ENCODE measurements around the gene MBNL1. TPM values are rescaled to one million over a fixed set of nuclear protein-coding genes. Genes with fewer than 3 reads are reported as not detected.

MBNL1 gene
- total RNA-seq, 5 donors from 2014 or later (not counting 1 experiment from before 2014, with no cell fraction given): 408 to 705 (median 423) TPM

DNA sequence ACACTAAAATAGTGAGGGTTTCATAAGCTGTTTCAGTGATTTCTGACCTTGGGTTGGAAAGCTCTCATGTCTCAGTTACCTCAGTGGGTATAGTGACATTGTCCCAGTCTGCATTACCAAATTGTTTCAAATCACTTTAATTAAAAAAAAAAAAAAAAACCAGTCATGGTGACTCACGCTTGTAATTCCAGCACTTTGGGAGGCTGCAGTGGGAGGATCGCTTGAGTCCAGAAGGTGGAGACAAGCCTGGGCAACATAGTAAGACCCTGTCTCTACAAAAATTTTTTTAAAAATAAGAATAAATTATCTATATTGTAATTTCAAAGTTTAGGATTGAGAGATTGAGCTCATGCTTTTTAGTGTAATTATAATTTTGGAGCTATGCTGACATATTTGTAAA is 78.0 kb downstream of the MBNL1 start:
- Histone ChIP-seq H3K27me3 (replicated peaks in 1 of 2; ENCODE audit: control insufficient read depth in 2 of 2, extremely low read depth in 1 of 2, insufficient read depth in 2 of 2, low read length in 1 of 2) (no peaks in the 10 kb centered on the region), H3K27ac (ENCODE audit: low read length) (no peak overlapping the region), H3K4me3 (ENCODE audit: control insufficient read depth in 1 of 2, extremely low read depth in 1 of 2, low read length in 1 of 2) (no peak overlapping the region), H3K36me3 (ENCODE audit: control insufficient read depth in 2 of 2, extremely low read depth in 1 of 2, insufficient read depth in 1 of 2, low read length in 1 of 2) (peaks cover 0 to 41% of the 10 kb centered on the region in 2 donors), H3K9me3 (no peaks in the 10 kb centered on the region), H3K4me1 (ENCODE audit: control insufficient read depth in 1 of 2, extremely low read depth in 1 of 2, insufficient read depth in 2 of 2, low read length in 2 of 2) (peaks cover 0 to 3% of the 10 kb centered on the region in 2 experiments)
- Mint-ChIP-seq H3K27ac (no peak overlapping the region), H3K27me3 (no peaks in the 10 kb centered on the region), H3K4me1 (peaks cover 38 to 51% (median 47%) of the 10 kb centered on the region in 3 donors), H3K9me3 (no peaks in the 10 kb centered on the region), H3K36me3 (peaks cover 37% of the 10 kb centered on the region), H3K4me3 (no peak overlapping the region)
- ATAC-seq (replicated peaks in 1 of 4) (no peak), DNase-seq (no peak)
- ChIA-PET POLR2A (interaction anchor here (0.5 to 1.2 kb wide), 7 partner anchors 12 to 188 kb away, joined by 3 to 11 read pairs (median 4); no protein-coding TSS in a partner anchor), CTCF (interaction anchor here (0.5 to 1.0 kb wide), 5 partner anchors 10 to 1254 kb away, joined by 3 to 6 read pairs (median 4); no protein-coding TSS in a partner anchor)
- no CpG with 5 or more reads among the region's 2 CpGs for WGBS (ENCODE audit: insufficient coverage)

DNA sequence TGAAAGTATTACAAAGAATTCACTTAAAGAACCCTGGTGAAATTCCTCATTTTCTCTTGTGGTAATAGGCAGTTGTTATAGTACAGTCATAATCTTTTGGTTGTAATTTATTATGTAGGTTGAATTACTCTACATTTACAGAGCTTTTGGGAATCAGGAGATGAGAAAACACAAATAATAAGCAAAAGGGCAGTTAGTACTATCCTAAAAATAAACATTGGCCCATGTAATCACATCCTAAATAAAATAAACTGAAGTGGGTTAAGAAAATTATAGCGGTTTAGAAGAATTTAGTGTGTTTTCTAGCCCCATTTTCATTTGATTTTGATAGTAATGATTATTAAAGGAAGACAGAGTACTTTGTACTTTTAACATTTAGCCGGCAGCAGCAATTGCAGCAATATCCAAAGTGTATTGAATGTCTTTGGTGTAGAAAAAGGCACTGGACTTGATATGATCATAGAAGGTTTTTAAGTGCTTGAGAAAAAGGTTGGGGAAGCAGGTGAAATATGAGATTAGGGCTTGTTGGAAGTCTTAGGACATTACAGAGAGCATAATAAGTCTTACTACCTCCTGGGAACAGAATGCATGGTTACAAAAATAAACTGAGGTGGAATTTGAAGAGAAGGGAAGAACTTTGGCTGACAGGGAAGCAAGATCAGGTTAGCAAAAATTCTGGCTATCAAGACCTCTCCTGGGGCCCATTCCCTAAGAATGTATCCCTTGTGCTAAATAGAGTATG is 79.9 kb downstream of the MBNL1 start:
- peaks cover 0 to 3% of the 10 kb centered on the region in 2 experiments for H3K4me1 ChIP-seq (ENCODE audit: control insufficient read depth in 1 of 2, extremely low read depth in 1 of 2, insufficient read depth in 2 of 2, low read length in 2 of 2)

DNA sequence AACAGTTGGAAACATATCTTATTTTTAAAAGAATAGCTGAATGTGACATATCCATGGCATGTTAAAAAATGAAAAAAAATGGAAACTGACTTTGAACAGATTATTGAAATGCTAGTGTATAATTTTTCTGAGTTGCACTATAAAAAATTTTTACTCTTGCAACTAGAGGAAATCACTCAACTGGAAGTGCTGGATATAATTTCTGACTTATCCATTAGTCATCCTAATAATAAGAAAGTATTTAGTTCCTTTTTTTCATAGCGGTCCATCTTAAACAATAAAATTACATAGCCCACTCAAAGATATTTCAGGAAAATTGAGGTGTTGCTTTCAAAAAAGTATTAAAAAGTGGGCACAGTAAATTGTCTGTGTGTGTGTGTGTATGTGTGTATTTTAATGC is 80.7 kb downstream of the MBNL1 start:
- no peak overlapping the region for H3K4me3 Mint-ChIP-seq
- ATAC-seq (replicated peaks in 1 of 4) (no peak), DNase-seq (no peak)
- H3K36me3 Mint-ChIP-seq: peaks cover 30% of the 10 kb centered on the region
- no peak overlapping the region for H3K27ac Mint-ChIP-seq
- H3K9me3 Mint-ChIP-seq: no peaks in the 10 kb centered on the region
- no peaks in the 10 kb centered on the region for H3K27me3 ChIP-seq (replicated peaks in 1 of 2; ENCODE audit: control insufficient read depth in 2 of 2, extremely low read depth in 1 of 2, insufficient read depth in 2 of 2, low read length in 1 of 2)
- peaks cover 0 to 29% of the 10 kb centered on the region in 2 donors for H3K36me3 ChIP-seq (ENCODE audit: control insufficient read depth in 2 of 2, extremely low read depth in 1 of 2, insufficient read depth in 1 of 2, low read length in 1 of 2)
- H3K27ac ChIP-seq (ENCODE audit: low read length): peak overlapping the region; percentile 16
- H3K9me3 ChIP-seq: no peaks in the 10 kb centered on the region
- POLR2A ChIA-PET: no interaction called here
- H3K4me1 Mint-ChIP-seq: peaks cover 34 to 51% (median 48%) of the 10 kb centered on the region in 3 donors
- WGBS (ENCODE audit: insufficient coverage): no CpG with 5 or more reads among the region's 1 CpG
- no peaks in the 10 kb centered on the region for H3K27me3 Mint-ChIP-seq
- CTCF ChIA-PET: no interaction called here
- no peak overlapping the region for H3K4me3 ChIP-seq (ENCODE audit: control insufficient read depth in 1 of 2, extremely low read depth in 1 of 2, low read length in 1 of 2)
- H3K4me1 ChIP-seq (ENCODE audit: control insufficient read depth in 1 of 2, extremely low read depth in 1 of 2, insufficient read depth in 2 of 2, low read length in 2 of 2): peaks cover 0 to 3% of the 10 kb centered on the region in 2 experiments

More for the DNA sequence above, 79.9 kb downstream of the MBNL1 start:
- ChIA-PET POLR2A (no interaction called here), CTCF (no interaction called here)
- H3K27me3 Mint-ChIP-seq: no peaks in the 10 kb centered on the region
- no peak overlapping the region for H3K4me3 Mint-ChIP-seq
- peak overlapping the region; percentile 3 for H3K27ac ChIP-seq (ENCODE audit: low read length)
- H3K36me3 Mint-ChIP-seq: peaks cover 34% of the 10 kb centered on the region
- DNase-seq: no peak
- H3K27me3 ChIP-seq (replicated peaks in 1 of 2; ENCODE audit: control insufficient read depth in 2 of 2, extremely low read depth in 1 of 2, insufficient read depth in 2 of 2, low read length in 1 of 2): no peaks in the 10 kb centered on the region
- no peak for ATAC-seq (replicated peaks in 1 of 4)
- H3K4me3 ChIP-seq (ENCODE audit: control insufficient read depth in 1 of 2, extremely low read depth in 1 of 2, low read length in 1 of 2): no peak overlapping the region
- 100% methylated on average over 1 of the region's 2 CpGs for WGBS (ENCODE audit: insufficient coverage)
- no peaks in the 10 kb centered on the region for H3K9me3 ChIP-seq
- H3K36me3 ChIP-seq (ENCODE audit: control insufficient read depth in 2 of 2, extremely low read depth in 1 of 2, insufficient read depth in 1 of 2, low read length in 1 of 2): peaks cover 0 to 32% of the 10 kb centered on the region in 2 donors
- H3K9me3 Mint-ChIP-seq: no peaks in the 10 kb centered on the region
- H3K27ac Mint-ChIP-seq: no peak overlapping the region
- peaks cover 38 to 52% (median 48%) of the 10 kb centered on the region in 3 donors for H3K4me1 Mint-ChIP-seq

DNA sequence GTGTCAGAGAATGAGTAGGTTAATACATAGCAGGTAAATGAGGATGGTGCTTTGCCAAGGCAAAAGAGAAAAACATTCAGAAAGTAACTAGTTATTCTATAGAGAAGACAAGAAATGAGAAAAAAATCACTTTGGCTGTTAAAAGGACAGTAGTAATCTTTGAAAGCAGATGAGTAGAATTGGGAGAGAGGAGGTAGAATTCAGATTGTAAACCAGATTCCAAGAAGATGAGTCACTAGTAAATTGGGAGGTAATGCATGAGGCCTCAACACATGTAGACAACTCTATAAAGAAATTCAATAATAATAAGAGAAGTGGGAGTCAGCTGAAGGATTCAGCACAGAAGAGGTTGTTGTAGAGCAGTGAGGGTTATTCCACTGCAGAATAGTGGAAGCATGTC is 81.4 kb downstream of the MBNL1 start:
- Mint-ChIP-seq H3K36me3 (peaks cover 30% of the 10 kb centered on the region), H3K4me3 (no peak overlapping the region), H3K27me3 (no peaks in the 10 kb centered on the region), H3K9me3 (no peaks in the 10 kb centered on the region), H3K4me1 (peaks cover 32 to 50% (median 48%) of the 10 kb centered on the region in 3 donors), H3K27ac (no peak overlapping the region)
- Histone ChIP-seq H3K36me3 (ENCODE audit: control insufficient read depth in 2 of 2, extremely low read depth in 1 of 2, insufficient read depth in 1 of 2, low read length in 1 of 2) (peaks cover 0 to 26% of the 10 kb centered on the region in 2 donors), H3K4me1 (ENCODE audit: control insufficient read depth in 1 of 2, extremely low read depth in 1 of 2, insufficient read depth in 2 of 2, low read length in 2 of 2) (peaks cover 0 to 3% of the 10 kb centered on the region in 2 experiments), H3K9me3 (no peaks in the 10 kb centered on the region), H3K27ac (ENCODE audit: low read length) (peak overlapping the region; percentile 16), H3K4me3 (ENCODE audit: control insufficient read depth in 1 of 2, extremely low read depth in 1 of 2, low read length in 1 of 2) (no peak overlapping the region), H3K27me3 (replicated peaks in 1 of 2; ENCODE audit: control insufficient read depth in 2 of 2, extremely low read depth in 1 of 2, insufficient read depth in 2 of 2, low read length in 1 of 2) (no peaks in the 10 kb centered on the region)
- DNase-seq (no peak), ATAC-seq (replicated peaks in 1 of 4) (no peak)
- CTCF ChIA-PET: no interaction called here
- POLR2A ChIA-PET: no interaction called here

DNA sequence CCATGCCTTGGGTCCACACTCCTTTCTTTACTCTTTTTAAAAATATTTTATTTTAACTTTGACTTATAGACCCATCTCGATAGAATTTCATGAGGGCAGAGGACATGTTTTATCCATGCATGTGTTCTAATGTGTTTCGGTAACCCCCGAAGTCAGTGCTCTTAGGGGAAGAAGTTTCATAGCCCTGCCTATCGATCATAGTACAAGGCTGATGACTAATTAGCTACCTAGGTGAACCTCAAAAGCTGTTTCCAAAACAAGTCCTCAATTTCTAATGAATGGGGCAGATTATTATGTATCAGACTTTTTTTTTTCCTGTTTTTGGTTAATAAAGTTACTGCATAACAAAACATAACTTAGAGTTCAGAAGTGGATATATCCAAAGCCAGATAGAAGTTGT is 82.0 kb downstream of the MBNL1 start:
- H3K27ac ChIP-seq (ENCODE audit: low read length): no peak overlapping the region
- DNase-seq: no peak
- H3K4me1 ChIP-seq (ENCODE audit: control insufficient read depth in 1 of 2, extremely low read depth in 1 of 2, insufficient read depth in 2 of 2, low read length in 2 of 2): peaks cover 2 to 3% of the 10 kb centered on the region in 2 experiments
- H3K27ac Mint-ChIP-seq: peak overlapping the region in 1 of 2 donors; percentile 80
- H3K4me3 ChIP-seq (ENCODE audit: control insufficient read depth in 1 of 2, extremely low read depth in 1 of 2, low read length in 1 of 2): no peak overlapping the region
- H3K4me1 Mint-ChIP-seq: peaks cover 35 to 52% (median 50%) of the 10 kb centered on the region in 3 donors
- ATAC-seq (replicated peaks in 1 of 4): peak in 1 of 4 experiments; percentile 26
- H3K9me3 Mint-ChIP-seq: no peaks in the 10 kb centered on the region
- no peaks in the 10 kb centered on the region for H3K9me3 ChIP-seq
- H3K27me3 ChIP-seq (replicated peaks in 1 of 2; ENCODE audit: control insufficient read depth in 2 of 2, extremely low read depth in 1 of 2, insufficient read depth in 2 of 2, low read length in 1 of 2): no peaks in the 10 kb centered on the region
- peaks cover 31% of the 10 kb centered on the region for H3K36me3 Mint-ChIP-seq
- POLR2A ChIA-PET: interaction anchor here (0.5 to 1.0 kb wide), 2 partner anchors 14 to 32 kb away, joined by 3 read pairs; no protein-coding TSS in a partner anchor
- no peak overlapping the region for H3K4me3 Mint-ChIP-seq
- no peaks in the 10 kb centered on the region for H3K27me3 Mint-ChIP-seq
- CTCF ChIA-PET: no interaction called here
- 100% methylated on average over 2 of the region's 4 CpGs for WGBS (ENCODE audit: insufficient coverage)
- peaks cover 0 to 22% of the 10 kb centered on the region in 2 donors for H3K36me3 ChIP-seq (ENCODE audit: control insufficient read depth in 2 of 2, extremely low read depth in 1 of 2, insufficient read depth in 1 of 2, low read length in 1 of 2)

DNA sequence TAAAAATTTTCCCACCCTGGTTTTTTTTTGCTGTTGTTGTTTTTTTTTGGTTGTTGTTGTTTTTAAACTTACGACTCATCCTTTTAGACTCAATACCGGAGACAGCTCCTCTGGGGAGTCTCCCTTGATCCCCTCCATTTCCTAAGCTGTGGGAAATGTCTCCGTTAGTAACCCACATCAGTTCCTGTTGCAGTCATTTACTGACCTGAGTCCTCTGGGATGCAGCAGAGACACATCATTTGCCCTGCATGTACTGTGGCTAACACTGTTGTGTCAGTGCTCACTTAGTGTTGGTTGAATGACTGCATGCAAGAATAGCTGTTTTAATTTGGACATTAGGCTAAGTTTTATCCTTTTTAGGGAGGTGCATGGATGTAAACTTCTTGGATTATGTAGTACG is 83.8 kb downstream of the MBNL1 start:
- ChIA-PET CTCF (interaction anchor here (0.6 to 1.3 kb wide), 2 partner anchors 12 to 72 kb away, joined by 3 read pairs; no protein-coding TSS in a partner anchor), POLR2A (interaction anchor here (0.5 to 1.0 kb wide), 6 partner anchors 12 to 1155 kb away, joined by 3 to 7 read pairs (median 4); no protein-coding TSS in a partner anchor)
- no peak overlapping the region for H3K4me3 ChIP-seq (ENCODE audit: control insufficient read depth in 1 of 2, extremely low read depth in 1 of 2, low read length in 1 of 2)
- Mint-ChIP-seq H3K27me3 (no peaks in the 10 kb centered on the region), H3K9me3 (no peaks in the 10 kb centered on the region), H3K4me1 (peaks cover 49 to 58% (median 57%) of the 10 kb centered on the region in 3 donors), H3K27ac (peak overlapping the region; percentile 69 to 79), H3K36me3 (peaks cover 36% of the 10 kb centered on the region), H3K4me3 (peak overlapping the region in 1 of 3 donors; percentile 14)
- H3K36me3 ChIP-seq (ENCODE audit: control insufficient read depth in 2 of 2, extremely low read depth in 1 of 2, insufficient read depth in 1 of 2, low read length in 1 of 2): peaks cover 0 to 18% of the 10 kb centered on the region in 2 donors
- WGBS (ENCODE audit: insufficient coverage): 50% methylated on average over 1 of the region's 4 CpGs
- H3K9me3 ChIP-seq: no peaks in the 10 kb centered on the region
- ATAC-seq (replicated peaks in 1 of 4) (no peak), DNase-seq (no peak)
- H3K4me1 ChIP-seq (ENCODE audit: control insufficient read depth in 1 of 2, extremely low read depth in 1 of 2, insufficient read depth in 2 of 2, low read length in 2 of 2): peaks cover 3 to 9% of the 10 kb centered on the region in 2 experiments
- no peaks in the 10 kb centered on the region for H3K27me3 ChIP-seq (replicated peaks in 1 of 2; ENCODE audit: control insufficient read depth in 2 of 2, extremely low read depth in 1 of 2, insufficient read depth in 2 of 2, low read length in 1 of 2)
- no peak overlapping the region for H3K27ac ChIP-seq (ENCODE audit: low read length)
